ENCODE results near the gene MPL. TPM values are rescaled to one million over a fixed set of nuclear protein-coding genes. Genes with fewer than 3 reads are reported as not detected.

Gene MPL
- total RNA-seq, 1 donor from 2014 or later, result 0.82 TPM

- no peak overlapping the region for H3K4me3 ChIP-seq
- intact Hi-C loops (cut with micrococcal nuclease), result no loop called here
- no peaks in the 10 kb centered on the region for H3K27me3 ChIP-seq (ENCODE audit: low read depth)
- no peak for DNase-seq
- peaks cover 31% of the 10 kb centered on the region for H3K4me1 ChIP-seq
- H3K27ac ChIP-seq (replicated peaks), result no peak overlapping the region
- no peaks in the 10 kb centered on the region for H3K9me3 ChIP-seq (replicated peaks)
- TF ChIP-seq CTCF (IDR thresholded peaks at IDR 0.05; ENCODE audit: borderline replicate concordance), result no peak
- peaks cover 18% of the 10 kb centered on the region for H3K36me3 ChIP-seq
These were observed 40.2 kb downstream of the MPL start for GRCh38 chr1:43377831-43378230.

- Histone ChIP-seq H3K27ac (replicated peaks) (no peak overlapping the region), H3K4me1 (peaks cover 29% of the 10 kb centered on the region), H3K9me3 (replicated peaks) (no peaks in the 10 kb centered on the region), H3K36me3 (peaks cover 33% of the 10 kb centered on the region), H3K4me3 (no peak overlapping the region), H3K27me3 (ENCODE audit: low read depth) (no peaks in the 10 kb centered on the region)
- TF ChIP-seq CTCF (IDR thresholded peaks at IDR 0.05; ENCODE audit: borderline replicate concordance), result no peak
- intact Hi-C loops (cut with micrococcal nuclease), result no loop called here
- DNase-seq, result no peak
These were observed 41.9 kb downstream of the MPL start for GRCh38 chr1:43379476-43379875.

- Histone ChIP-seq H3K27me3 (ENCODE audit: low read depth) (no peaks in the 10 kb centered on the region), H3K36me3 (peaks cover 54% of the 10 kb centered on the region), H3K27ac (replicated peaks) (peak overlapping the region; percentile 58), H3K4me1 (peaks cover 29% of the 10 kb centered on the region), H3K4me3 (no peak overlapping the region), H3K9me3 (replicated peaks) (no peaks in the 10 kb centered on the region)
- no peak for TF ChIP-seq CTCF (IDR thresholded peaks at IDR 0.05; ENCODE audit: borderline replicate concordance)
- intact Hi-C loops (cut with micrococcal nuclease), result loop anchor here (10.0 kb wide), 1 partner anchor 157 kb away; no protein-coding TSS in a partner anchor
- no peak for DNase-seq
These were observed 44.0 kb downstream of the MPL start for GRCh38 chr1:43381612-43382011.

GRCh38 chr1:43382027-43382779, 44.6 kb downstream of the MPL start:
- Histone ChIP-seq H3K27me3 (ENCODE audit: low read depth) (no peaks in the 10 kb centered on the region), H3K4me1 (peaks cover 32% of the 10 kb centered on the region), H3K27ac (replicated peaks) (peak overlapping the region; percentile 58), H3K9me3 (replicated peaks) (no peaks in the 10 kb centered on the region), H3K4me3 (no peak overlapping the region), H3K36me3 (peaks cover 60% of the 10 kb centered on the region)
- intact Hi-C loops (cut with micrococcal nuclease), result loop anchor here (10.0 kb wide), 1 partner anchor 157 kb away; no protein-coding TSS in a partner anchor
- TF ChIP-seq CTCF (IDR thresholded peaks at IDR 0.05; ENCODE audit: borderline replicate concordance), result no peak
- DNase-seq, result no peak

- Histone ChIP-seq H3K4me1 (peaks cover 43% of the 10 kb centered on the region), H3K9me3 (replicated peaks) (no peaks in the 10 kb centered on the region), H3K27me3 (ENCODE audit: low read depth) (no peaks in the 10 kb centered on the region), H3K36me3 (peaks cover 64% of the 10 kb centered on the region), H3K4me3 (no peak overlapping the region), H3K27ac (replicated peaks) (no peak overlapping the region)
- peak; percentile 52 for TF ChIP-seq CTCF (IDR thresholded peaks at IDR 0.05; ENCODE audit: borderline replicate concordance)
- intact Hi-C loops (cut with micrococcal nuclease), result loop anchor here (10.0 kb wide), 1 partner anchor 159 kb away; no protein-coding TSS in a partner anchor
- DNase-seq, result no peak
These were observed 45.8 kb downstream of the MPL start for GRCh38 chr1:43383449-43383848.
